ENCODE data around the gene EDN1.

EDN1 gene

GRCh38 chr6:12339808-12340487 is 49.8 kb downstream of the EDN1 start:
- H3K9me3 ChIP-seq (ENCODE audit: control insufficient read depth, insufficient read depth, low read length): no peaks in the 10 kb centered on the region
- no peak overlapping the region for H3K9ac ChIP-seq (ENCODE audit: low read depth, low read length)
- H3K4me3 ChIP-seq (ENCODE audit: low read depth, low read length): no peak overlapping the region
- no peaks in the 10 kb centered on the region for H3K27me3 ChIP-seq (ENCODE audit: control insufficient read depth, insufficient read depth, low read length)
- H3K36me3 ChIP-seq (ENCODE audit: control insufficient read depth, insufficient read depth, low read length): no peaks in the 10 kb centered on the region
- H3K4me1 ChIP-seq (ENCODE audit: control insufficient read depth, insufficient read depth, low read length): peaks cover 29% of the 10 kb centered on the region
- no peak overlapping the region for H3K27ac ChIP-seq (ENCODE audit: low read depth, low read length)

GRCh38 chr6:12340488-12340818 is 50.3 kb downstream of the EDN1 start:
- no peaks in the 10 kb centered on the region for H3K27me3 ChIP-seq (ENCODE audit: control insufficient read depth, insufficient read depth, low read length)
- no peaks in the 10 kb centered on the region for H3K9me3 ChIP-seq (ENCODE audit: control insufficient read depth, insufficient read depth, low read length)
- H3K9ac ChIP-seq (ENCODE audit: low read depth, low read length): no peak overlapping the region
- peaks cover 24% of the 10 kb centered on the region for H3K4me1 ChIP-seq (ENCODE audit: control insufficient read depth, insufficient read depth, low read length)
- no peak overlapping the region for H3K4me3 ChIP-seq (ENCODE audit: low read depth, low read length)
- H3K36me3 ChIP-seq (ENCODE audit: control insufficient read depth, insufficient read depth, low read length): no peaks in the 10 kb centered on the region
- no peak overlapping the region for H3K27ac ChIP-seq (ENCODE audit: low read depth, low read length)

GRCh38 chr6:12342664-12343063 is 52.5 kb downstream of the EDN1 start:
- Histone ChIP-seq H3K4me3 (ENCODE audit: low read depth, low read length) (no peak overlapping the region), H3K36me3 (ENCODE audit: control insufficient read depth, insufficient read depth, low read length) (no peaks in the 10 kb centered on the region), H3K9me3 (ENCODE audit: control insufficient read depth, insufficient read depth, low read length) (no peaks in the 10 kb centered on the region), H3K27ac (ENCODE audit: low read depth, low read length) (no peak overlapping the region), H3K4me1 (ENCODE audit: control insufficient read depth, insufficient read depth, low read length) (peaks cover 10% of the 10 kb centered on the region), H3K27me3 (ENCODE audit: control insufficient read depth, insufficient read depth, low read length) (no peaks in the 10 kb centered on the region), H3K9ac (ENCODE audit: low read depth, low read length) (no peak overlapping the region)

- Histone ChIP-seq H3K9ac (ENCODE audit: low read depth, low read length) (no peak overlapping the region), H3K9me3 (ENCODE audit: control insufficient read depth, insufficient read depth, low read length) (no peaks in the 10 kb centered on the region), H3K4me3 (ENCODE audit: low read depth, low read length) (no peak overlapping the region), H3K27me3 (ENCODE audit: control insufficient read depth, insufficient read depth, low read length) (no peaks in the 10 kb centered on the region), H3K36me3 (ENCODE audit: control insufficient read depth, insufficient read depth, low read length) (no peaks in the 10 kb centered on the region), H3K27ac (ENCODE audit: low read depth, low read length) (no peak overlapping the region), H3K4me1 (ENCODE audit: control insufficient read depth, insufficient read depth, low read length) (peaks cover 10% of the 10 kb centered on the region)
Measured at GRCh38 chr6:12343122-12343439, 52.9 kb downstream of the EDN1 start.

GRCh38 chr6:12343440-12344162 is 53.4 kb downstream of the EDN1 start:
- Histone ChIP-seq H3K9ac (ENCODE audit: low read depth, low read length) (no peak overlapping the region), H3K4me3 (ENCODE audit: low read depth, low read length) (no peak overlapping the region), H3K4me1 (ENCODE audit: control insufficient read depth, insufficient read depth, low read length) (peaks cover 10% of the 10 kb centered on the region), H3K36me3 (ENCODE audit: control insufficient read depth, insufficient read depth, low read length) (no peaks in the 10 kb centered on the region), H3K9me3 (ENCODE audit: control insufficient read depth, insufficient read depth, low read length) (no peaks in the 10 kb centered on the region), H3K27me3 (ENCODE audit: control insufficient read depth, insufficient read depth, low read length) (no peaks in the 10 kb centered on the region), H3K27ac (ENCODE audit: low read depth, low read length) (no peak overlapping the region)

GRCh38 chr6:12344296-12344695 is 54.1 kb downstream of the EDN1 start:
- no peak overlapping the region for H3K27ac ChIP-seq (ENCODE audit: low read depth, low read length)
- H3K9me3 ChIP-seq (ENCODE audit: control insufficient read depth, insufficient read depth, low read length): no peaks in the 10 kb centered on the region
- H3K4me1 ChIP-seq (ENCODE audit: control insufficient read depth, insufficient read depth, low read length): peaks cover 10% of the 10 kb centered on the region
- H3K27me3 ChIP-seq (ENCODE audit: control insufficient read depth, insufficient read depth, low read length): no peaks in the 10 kb centered on the region
- no peak overlapping the region for H3K9ac ChIP-seq (ENCODE audit: low read depth, low read length)
- H3K4me3 ChIP-seq (ENCODE audit: low read depth, low read length): no peak overlapping the region
- no peaks in the 10 kb centered on the region for H3K36me3 ChIP-seq (ENCODE audit: control insufficient read depth, insufficient read depth, low read length)

GRCh38 chr6:12344961-12345693 is 55.0 kb downstream of the EDN1 start:
- Histone ChIP-seq H3K9ac (ENCODE audit: low read depth, low read length) (no peak overlapping the region), H3K27ac (ENCODE audit: low read depth, low read length) (no peak overlapping the region), H3K4me3 (ENCODE audit: low read depth, low read length) (no peak overlapping the region), H3K27me3 (ENCODE audit: control insufficient read depth, insufficient read depth, low read length) (no peaks in the 10 kb centered on the region), H3K9me3 (ENCODE audit: control insufficient read depth, insufficient read depth, low read length) (peaks cover 3% of the 10 kb centered on the region; the same call in 1 of the 2 replicates), H3K4me1 (ENCODE audit: control insufficient read depth, insufficient read depth, low read length) (peaks cover 10% of the 10 kb centered on the region), H3K36me3 (ENCODE audit: control insufficient read depth, insufficient read depth, low read length) (no peaks in the 10 kb centered on the region)

- Histone ChIP-seq H3K36me3 (ENCODE audit: control insufficient read depth, insufficient read depth, low read length) (no peaks in the 10 kb centered on the region), H3K4me3 (ENCODE audit: low read depth, low read length) (no peak overlapping the region), H3K27me3 (ENCODE audit: control insufficient read depth, insufficient read depth, low read length) (no peaks in the 10 kb centered on the region), H3K4me1 (ENCODE audit: control insufficient read depth, insufficient read depth, low read length) (peaks cover 10% of the 10 kb centered on the region), H3K27ac (ENCODE audit: low read depth, low read length) (no peak overlapping the region), H3K9ac (ENCODE audit: low read depth, low read length) (no peak overlapping the region), H3K9me3 (ENCODE audit: control insufficient read depth, insufficient read depth, low read length) (peaks cover 8% of the 10 kb centered on the region; the same call in 1 of the 2 replicates)
Measured at GRCh38 chr6:12345694-12346058, 55.5 kb downstream of the EDN1 start.

Data from HUES48 (cell line).